Hepatocyte (in vitro differentiated cells): ENCODE measurements around the gene ZC3H12D. TPM values are rescaled to one million over a fixed set of nuclear protein-coding genes. Genes with fewer than 3 reads are reported as not detected.

Experiments used
- DNase-seq: peaks from one replicate; pipeline ENCODE4 v3.0.0-alpha.2; 2016; ENCODE audit warnings: low spot score
- H2AFZ ChIP-seq: fragments of 200-600 bp; sonication (generic); 2 replicates; pipeline ENCODE4 v1.6.0; 2016; ENCODE audit warnings: antibody characterized with exemption, mild to moderate bottlenecking
- H3K27ac ChIP-seq: fragments of 200-600 bp; sonication (generic); 2 replicates; pipeline ENCODE4 v1.5.1; 2016; ENCODE audit warnings: mild to moderate bottlenecking
- H3K27me3 ChIP-seq: fragments of 200-600 bp; sonication (generic); 2 replicates; pipeline ENCODE4 v1.6.1; 2016
- H3K36me3 ChIP-seq: fragments of 200-600 bp; sonication (generic); replicated peaks from 2 replicates; pipeline ENCODE4 v1.5.1; 2016; ENCODE audit warnings: low read depth; ENCODE audit not compliant: insufficient read depth
- H3K4me1 ChIP-seq: fragments of 200-600 bp; sonication (generic); 2 replicates; pipeline ENCODE4 v1.5.1; 2016; ENCODE audit warnings: mild to moderate bottlenecking, moderate library complexity; ENCODE audit not compliant: insufficient read depth
- H3K4me2 ChIP-seq: fragments of 200-600 bp; sonication (generic); 2 replicates; pipeline ENCODE4 v1.6.0; 2016
- H3K4me3 ChIP-seq: fragments of 200-600 bp; sonication (generic); 2 replicates; pipeline ENCODE4 v1.5.1; 2016; ENCODE audit warnings: mild to moderate bottlenecking
- H3K79me2 ChIP-seq: fragments of 200-600 bp; sonication (generic); 2 replicates; pipeline ENCODE4 v1.6.0; 2017; ENCODE audit warnings: mild to moderate bottlenecking
- H3K9me2 ChIP-seq: fragments of 200-600 bp; sonication (generic); replicated peaks from 2 replicates; pipeline ENCODE4 v1.6.0; 2017; ENCODE audit warnings: mild to moderate bottlenecking; ENCODE audit not compliant: insufficient read depth
- H3K9me3 ChIP-seq: fragments of 200-600 bp; sonication (generic); 2 replicates; pipeline ENCODE4 v1.5.1; 2016; ENCODE audit warnings: low read depth, mild to moderate bottlenecking
- H4K20me1 ChIP-seq: fragments of 200-600 bp; sonication (generic); 2 replicates; pipeline ENCODE4 v1.6.0; 2016; ENCODE audit warnings: mild to moderate bottlenecking; ENCODE audit not compliant: insufficient read depth, poor library complexity, severe bottlenecking
- EZH2 ChIP-seq: fragments of 200-600 bp; sonication (generic); IDR thresholded peaks from 2 replicates; pipeline ENCODE4 v1.6.1; 2016; ENCODE audit warnings: antibody characterized with exemption, mild to moderate bottlenecking, borderline replicate concordance
- EZH2phosphoT487 ChIP-seq: fragments of 200-600 bp; sonication (generic); IDR thresholded peaks from one replicate; pipeline ENCODE4 v1.6.1; 2018; ENCODE audit warnings: antibody characterized with exemption, mild to moderate bottlenecking, low read depth, moderate library complexity; ENCODE audit not compliant: unreplicated experiment, severe bottlenecking
- WGBS: methylation state at CpG from one replicate; pipeline ENCODE4 v1.1.6; 2016; ENCODE audit warnings: low lambda C conversion rate; ENCODE audit errors: missing lambda C conversion rate; 5-methylcytosine and 5-hydroxymethylcytosine counted together
- polyA plus RNA-seq: library from polyadenylated mRNA; unstranded; fragments of >200 nt; fragmentation: Nextera tagmentation; extraction: Ambion mirVana; gene quantifications from 2 replicates; pipeline ENCODE4 v1.2.1, GENCODE V29; 2016
- small RNA-seq: library from RNA; depleted of rRNA; stranded (forward); fragments of <200 nt; gene quantifications from one replicate; pipeline ENCODE3, GENCODE V24; 2014
- total RNA-seq: library from RNA; depleted of rRNA; stranded (reverse); fragments of >200 nt; gene quantifications from 2 replicates; pipeline ENCODE4 v1.2.3, GENCODE V29; 2014
- TF ChIP-seq, protein P1 (sequence below): fragments of 200-600 bp; sonication (generic); IDR thresholded peaks from 2 replicates; pipeline ENCODE4 v1.5.1; 2016; ENCODE audit warnings: antibody characterized with exemption, mild to moderate bottlenecking; ENCODE audit not compliant: poor library complexity

Gene ZC3H12D
- total and polyA plus RNA-seq, 2 experiments from 2014 or later, result 0.06 to 0.50 TPM

GRCh38 chr6:149397384-149397783 lies 87.4 kb downstream of the ZC3H12D start:
- no peak for DNase-seq
- WGBS, result 96% methylated on average over 6 of the region's 6 CpGs
- Histone ChIP-seq H3K4me2 (no peak overlapping the region), H3K27ac (no peak overlapping the region), H3K4me1 (peaks cover 7% of the 10 kb centered on the region), H3K36me3 (no peaks in the 10 kb centered on the region), H2AFZ (no peak overlapping the region), H3K4me3 (no peak overlapping the region), H4K20me1 (peaks cover 13% of the 10 kb centered on the region), H3K27me3 (no peaks in the 10 kb centered on the region), H3K9me3 (no peaks in the 10 kb centered on the region), H3K79me2 (peaks cover 43% of the 10 kb centered on the region), H3K9me2 (no peaks in the 10 kb centered on the region)
- no peak for TF ChIP-seq EZH2phosphoT487
- TF ChIP-seq, protein P1, sequence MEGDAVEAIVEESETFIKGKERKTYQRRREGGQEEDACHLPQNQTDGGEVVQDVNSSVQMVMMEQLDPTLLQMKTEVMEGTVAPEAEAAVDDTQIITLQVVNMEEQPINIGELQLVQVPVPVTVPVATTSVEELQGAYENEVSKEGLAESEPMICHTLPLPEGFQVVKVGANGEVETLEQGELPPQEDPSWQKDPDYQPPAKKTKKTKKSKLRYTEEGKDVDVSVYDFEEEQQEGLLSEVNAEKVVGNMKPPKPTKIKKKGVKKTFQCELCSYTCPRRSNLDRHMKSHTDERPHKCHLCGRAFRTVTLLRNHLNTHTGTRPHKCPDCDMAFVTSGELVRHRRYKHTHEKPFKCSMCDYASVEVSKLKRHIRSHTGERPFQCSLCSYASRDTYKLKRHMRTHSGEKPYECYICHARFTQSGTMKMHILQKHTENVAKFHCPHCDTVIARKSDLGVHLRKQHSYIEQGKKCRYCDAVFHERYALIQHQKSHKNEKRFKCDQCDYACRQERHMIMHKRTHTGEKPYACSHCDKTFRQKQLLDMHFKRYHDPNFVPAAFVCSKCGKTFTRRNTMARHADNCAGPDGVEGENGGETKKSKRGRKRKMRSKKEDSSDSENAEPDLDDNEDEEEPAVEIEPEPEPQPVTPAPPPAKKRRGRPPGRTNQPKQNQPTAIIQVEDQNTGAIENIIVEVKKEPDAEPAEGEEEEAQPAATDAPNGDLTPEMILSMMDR, result no peak
- no peak for TF ChIP-seq EZH2

Small RNAs within 50 kb of the gene (small RNA-seq; reads per million reads assigned to genes)
- gene RNU7-3P, result not detected

Other genes starting within 250 kb of the ZC3H12D start
- 51.3 and 51.9 TPM in 2 replicates for gene TAB2, start 167.3 kb downstream of the ZC3H12D start, total RNA-seq
- gene TAB2, start 167.3 kb downstream of the ZC3H12D start, polyA plus RNA-seq, result 9.4 and 14.2 TPM in 2 replicates
- 2.2 and 2.6 TPM in 2 replicates for gene SUMO4, start 84.8 kb downstream of the ZC3H12D start, total RNA-seq
- 0.24 and 0.36 TPM in 2 replicates for gene SUMO4, start 84.8 kb downstream of the ZC3H12D start, polyA plus RNA-seq
- 38.5 and 38.7 TPM in 2 replicates for gene PPIL4, start 61.0 kb upstream of the ZC3H12D start, total RNA-seq
- gene PPIL4, start 61.0 kb upstream of the ZC3H12D start, polyA plus RNA-seq, result 31.4 and 33.8 TPM in 2 replicates
- gene GINM1, start 81.4 kb upstream of the ZC3H12D start, total RNA-seq, result 45.7 and 53.5 TPM in 2 replicates
- gene GINM1, start 81.4 kb upstream of the ZC3H12D start, polyA plus RNA-seq, result 43.1 and 50.8 TPM in 2 replicates
- 18.4 and 18.5 TPM in 2 replicates for gene KATNA1, start 163.7 kb upstream of the ZC3H12D start, total RNA-seq
- gene KATNA1, start 163.7 kb upstream of the ZC3H12D start, polyA plus RNA-seq, result 15.6 and 17.2 TPM in 2 replicates
- 23.7 and 26.2 TPM in 2 replicates for gene LATS1, start 233.1 kb upstream of the ZC3H12D start, total RNA-seq
- gene LATS1, start 233.1 kb upstream of the ZC3H12D start, polyA plus RNA-seq, result 6.6 and 7.9 TPM in 2 replicates